HG03045 (cell line): ENCODE data around the gene ZNF853.
"Not testable (repeated sequence)": the region's sequence is repeated elsewhere in the genome, so short reads cannot be mapped to it uniquely, and the experiment has no call there.

Source experiments
- ATAC-seq: cut with Tn5 transposase; IDR thresholded peaks from one replicate; pipeline ENCODE4 v1.9.1; 2021; ENCODE audit warnings: mild to moderate bottlenecking, moderate library complexity; ENCODE audit not compliant: unreplicated experiment

ZNF853 gene

GRCh38 chr7:6650521-6651011, 35.2 kb downstream of the ZNF853 start:
- ATAC-seq: no peak

GRCh38 chr7:6651851-6652445, 36.5 kb downstream of the ZNF853 start:
- ATAC-seq: no peak

GRCh38 chr7:6652446-6653011, 37.1 kb downstream of the ZNF853 start:
- no peak for ATAC-seq

- ATAC-seq: no peak
Observed at GRCh38 chr7:6653071-6654003, 37.9 kb downstream of the ZNF853 start.

- no peak for ATAC-seq
Observed at GRCh38 chr7:6654113-6654841, 38.9 kb downstream of the ZNF853 start.

- no peak for ATAC-seq
Observed at GRCh38 chr7:6654842-6655610, 39.6 kb downstream of the ZNF853 start.

GRCh38 chr7:6655636-6656385, 40.4 kb downstream of the ZNF853 start:
- no peak for ATAC-seq

- no peak for ATAC-seq
Observed at GRCh38 chr7:6656413-6656812, 41.0 kb downstream of the ZNF853 start.

GRCh38 chr7:6658618-6659345, 43.4 kb downstream of the ZNF853 start:
- ATAC-seq: no peak

- ATAC-seq: not testable (repeated sequence)
Observed at GRCh38 chr7:6670851-6671250, 55.4 kb downstream of the ZNF853 start.
